ENCODE results near the gene PI4KA.
"Not testable (repeated sequence)": the region's sequence is repeated elsewhere in the genome, so short reads cannot be mapped to it uniquely, and the experiment has no call there.

PI4KA gene

GRCh38 chr22:20821717-20822239 is 36.8 kb downstream of the PI4KA start:
- in situ Hi-C loops (cut with MboI; ENCODE audit: low sequenced_read_pairs) = not testable (repeated sequence)

- in situ Hi-C loops (cut with MboI; ENCODE audit: low sequenced_read_pairs) = no loop called here
Measured at GRCh38 chr22:20819471-20819870, 39.1 kb downstream of the PI4KA start.

- in situ Hi-C loops (cut with MboI; ENCODE audit: low sequenced_read_pairs) = no loop called here
Measured at GRCh38 chr22:20818471-20818870, 40.1 kb downstream of the PI4KA start.

- in situ Hi-C loops (cut with MboI; ENCODE audit: low sequenced_read_pairs) = no loop called here
Measured at GRCh38 chr22:20816559-20816958, 42.1 kb downstream of the PI4KA start.

GRCh38 chr22:20815477-20816050 is 43.0 kb downstream of the PI4KA start:
- in situ Hi-C loops (cut with MboI; ENCODE audit: low sequenced_read_pairs) = no loop called here

GRCh38 chr22:20814221-20814808 is 44.3 kb downstream of the PI4KA start:
- in situ Hi-C loops (cut with MboI; ENCODE audit: low sequenced_read_pairs) = no loop called here

GRCh38 chr22:20813056-20813455 is 45.6 kb downstream of the PI4KA start:
- in situ Hi-C loops (cut with MboI; ENCODE audit: low sequenced_read_pairs) = no loop called here

GRCh38 chr22:20811971-20812660 is 46.5 kb downstream of the PI4KA start:
- in situ Hi-C loops (cut with MboI; ENCODE audit: low sequenced_read_pairs) = no loop called here

- in situ Hi-C loops (cut with MboI; ENCODE audit: low sequenced_read_pairs) = no loop called here
Measured at GRCh38 chr22:20811171-20811570, 47.4 kb downstream of the PI4KA start.

- in situ Hi-C loops (cut with MboI; ENCODE audit: low sequenced_read_pairs) = no loop called here
Measured at GRCh38 chr22:20810645-20811044, 48.0 kb downstream of the PI4KA start.

GRCh38 chr22:20809538-20810185 is 48.9 kb downstream of the PI4KA start:
- in situ Hi-C loops (cut with MboI; ENCODE audit: low sequenced_read_pairs) = no loop called here

GRCh38 chr22:20808844-20809243 is 49.8 kb downstream of the PI4KA start:
- in situ Hi-C loops (cut with MboI; ENCODE audit: low sequenced_read_pairs) = no loop called here

- in situ Hi-C loops (cut with MboI; ENCODE audit: low sequenced_read_pairs) = no loop called here
Measured at GRCh38 chr22:20807315-20807752, 51.3 kb downstream of the PI4KA start.

- in situ Hi-C loops (cut with MboI; ENCODE audit: low sequenced_read_pairs) = no loop called here
Measured at GRCh38 chr22:20805972-20806471, 52.6 kb downstream of the PI4KA start.

- in situ Hi-C loops (cut with MboI; ENCODE audit: low sequenced_read_pairs) = no loop called here
Measured at GRCh38 chr22:20804650-20805049, 54.0 kb downstream of the PI4KA start.

- in situ Hi-C loops (cut with MboI; ENCODE audit: low sequenced_read_pairs) = no loop called here
Measured at GRCh38 chr22:20803696-20804324, 54.8 kb downstream of the PI4KA start.

- in situ Hi-C loops (cut with MboI; ENCODE audit: low sequenced_read_pairs) = no loop called here
Measured at GRCh38 chr22:20802922-20803553, 55.6 kb downstream of the PI4KA start.

- in situ Hi-C loops (cut with MboI; ENCODE audit: low sequenced_read_pairs) = no loop called here
Measured at GRCh38 chr22:20802452-20802851, 56.2 kb downstream of the PI4KA start.

GRCh38 chr22:20799449-20799848 is 59.2 kb downstream of the PI4KA start:
- in situ Hi-C loops (cut with MboI; ENCODE audit: low sequenced_read_pairs) = no loop called here

GRCh38 chr22:20798974-20799373 is 59.6 kb downstream of the PI4KA start:
- in situ Hi-C loops (cut with MboI; ENCODE audit: low sequenced_read_pairs) = no loop called here

Data from HL-60/S4 treated with retinoic acid at 250 ng/mL for 4 days and 3 days (cell line).